B cell (primary cell): Measurements from ENCODE around the gene TGFA. TPM values are rescaled to one million over a fixed set of nuclear protein-coding genes. Genes with fewer than 3 reads are reported as not detected.

Experiments
- ATAC-seq: fragments of 200-7000 bp; cut with Tn5 transposase; one replicate; pipeline ENCODE4 v1.10.0; 2021; ENCODE audit warnings: low read depth, mild to moderate bottlenecking, moderate number of reproducible peaks, moderate library complexity
- CTCF ChIA-PET: fragments of 350-600 bp; sonication (Branson Sonifier 250); formaldehyde crosslinking; loops from one replicate; lab custom pipeline; 2021; ENCODE audit warnings: antibody characterized with exemption, inconsistent platforms; lab: Charles Lee
- POLR2A ChIA-PET: fragments of 350-600 bp; sonication (Branson Sonifier 250); formaldehyde crosslinking; loops from one replicate; lab custom pipeline; 2021; ENCODE audit warnings: antibody characterized with exemption; lab: Charles Lee
- DNase-seq: peaks from one replicate; pipeline ENCODE4 v3.0.0; 2013
- H2AFZ ChIP-seq: 2 replicates; pipeline ENCODE4 v1.6.1; 2012; ENCODE audit warnings: mild to moderate bottlenecking, low read depth, low read length; ENCODE audit not compliant: insufficient read depth, poor library complexity, severe bottlenecking
- H3K27ac ChIP-seq, 2 donors: 1 replicate in 1 of 2; 2 replicates in 1 of 2; pipeline ENCODE4 v1.5.1; 2012 to 2013; ENCODE audit warnings: low read length in 2 of 2, mild to moderate bottlenecking in 2 of 2, moderate library complexity in 1 of 2
- H3K27me3 ChIP-seq, 4 experiments: fragments of 200-600 bp in 1 of 4; sonication (generic) in 1 of 4; replicated peaks in 1 of 4; 1 replicate in 2 of 4; 2 replicates in 2 of 4; pipeline versions ENCODE4 v1.6.1 to v1.7.0; 2013 to 2016; ENCODE audit warnings: low read length in 3 of 4, mild to moderate bottlenecking in 2 of 4, mixed read lengths in 1 of 4, moderate library complexity in 1 of 4; ENCODE audit not compliant: insufficient read depth in 4 of 4, control insufficient read depth in 3 of 4; ENCODE audit errors: control extremely low read depth in 1 of 4
- H3K36me3 ChIP-seq, 2 experiments: replicated peaks in 1 of 2; 1 replicate in 1 of 2; 2 replicates in 1 of 2; pipeline versions ENCODE4 v1.6.1 to v1.7.1; 2013; ENCODE audit warnings: low read length in 1 of 2; ENCODE audit not compliant: insufficient read depth in 2 of 2, control insufficient read depth in 1 of 2; ENCODE audit errors: control extremely low read depth in 1 of 2, extremely low read depth in 1 of 2
- H3K4me1 ChIP-seq, 2 donors: fragments of 200-600 bp in 1 of 2; sonication (generic) in 1 of 2; 1 replicate in 1 of 2; 2 replicates in 1 of 2; pipeline versions ENCODE4 v1.5.1 to v1.6.1; 2013 to 2017; ENCODE audit warnings: low read length in 2 of 2; ENCODE audit not compliant: control insufficient read depth in 2 of 2, insufficient read depth in 2 of 2
- H3K4me2 ChIP-seq: replicated peaks from 2 replicates; pipeline ENCODE3; 2012; ENCODE audit warnings: mild to moderate bottlenecking, low read depth, low read length; ENCODE audit not compliant: poor library complexity, severe bottlenecking
- H3K4me3 ChIP-seq, 5 experiments: fragments of 200-600 bp in 1 of 5; sonication (generic) in 1 of 5; 1 replicate in 3 of 5; 2 replicates in 2 of 5; pipeline versions ENCODE4 v1.5.1 to v1.7.0; 2011 to 2016; ENCODE audit warnings: low read length in 4 of 5, mild to moderate bottlenecking in 4 of 5, low read depth in 2 of 5, control low read depth in 1 of 5, moderate library complexity in 1 of 5; ENCODE audit not compliant: insufficient read depth in 1 of 5; ENCODE audit errors: control extremely low read depth in 1 of 5, extremely low read depth in 1 of 5
- H3K79me2 ChIP-seq: fragments of 200-600 bp; sonication (generic); one replicate; pipeline ENCODE4 v1.6.0; 2016; ENCODE audit warnings: low read length; ENCODE audit not compliant: control insufficient read depth, insufficient read depth
- H3K9ac ChIP-seq: fragments of 200-600 bp; sonication (generic); 2 replicates; pipeline ENCODE4 v1.6.1; 2017; ENCODE audit warnings: mild to moderate bottlenecking, low read length, moderate library complexity
- H3K9me3 ChIP-seq, 3 donors: one replicate each; pipeline versions ENCODE4 v1.6.1 to v1.7.1; 2013; ENCODE audit warnings: low read length in 2 of 3; ENCODE audit not compliant: control insufficient read depth in 2 of 3, insufficient read depth in 1 of 3; ENCODE audit errors: control extremely low read depth in 1 of 3
- H4K20me1 ChIP-seq: 2 replicates; pipeline ENCODE4 v1.6.0; 2012; ENCODE audit warnings: mild to moderate bottlenecking, low read length; ENCODE audit not compliant: insufficient read depth, control insufficient read depth, poor library complexity, severe bottlenecking
- H3K27ac Mint-ChIP-seq: one replicate; pipeline ENCODE4 v1.8.0; 2021; ENCODE audit warnings: mixed read lengths
- H3K27me3 Mint-ChIP-seq: one replicate; pipeline ENCODE4 v1.8.0; 2021; ENCODE audit warnings: mixed read lengths
- H3K4me1 Mint-ChIP-seq: one replicate; pipeline ENCODE4 v1.8.0; 2021; ENCODE audit warnings: mixed read lengths
- H3K4me3 Mint-ChIP-seq: one replicate; pipeline ENCODE4 v1.8.0; 2021; ENCODE audit warnings: mixed read lengths
- H3K9me3 Mint-ChIP-seq: one replicate; pipeline ENCODE4 v1.8.0; 2022; ENCODE audit warnings: mixed read lengths; ENCODE audit not compliant: insufficient read depth
- EZH2 ChIP-seq: IDR thresholded peaks from 2 replicates; pipeline ENCODE4 v1.6.1; 2012; ENCODE audit warnings: borderline replicate concordance, low read depth, mild to moderate bottlenecking, moderate library complexity, low read length; ENCODE audit not compliant: insufficient read depth, poor library complexity, severe bottlenecking
- WGBS: methylation state at CpG from one replicate; pipeline ENCODE4 v1.1.5; 2013; ENCODE audit warnings: missing lambda C conversion rate; ENCODE audit not compliant: insufficient coverage; 5-methylcytosine and 5-hydroxymethylcytosine counted together
- intact Hi-C: fragments of 100-400 bp; cut with micrococcal nuclease; formaldehyde crosslinking; loops from one replicate; pipeline ENCODE4 v1.10.0; 2022
- polyA plus RNA-seq: library from polyadenylated mRNA; depleted of rRNA; stranded (reverse); fragments of >200 nt; gene quantifications from 2 replicates; pipeline ENCODE4 v1.2.3, GENCODE V29; 2012
- total RNA-seq, 2 donors: library from RNA; stranded (reverse); fragments of 120-200 nt in 1 of 2; gene quantifications; 1 replicate in 1 of 2; 2 replicates in 1 of 2; pipeline versions ENCODE4 v1.2.3 to v1.2.4, GENCODE V29; 2013 to 2022
- TF ChIP-seq, protein P1 (sequence below): fragments of 200-600 bp; IDR thresholded peaks from one replicate; pipeline ENCODE4 v1.8.0; 2022; ENCODE audit warnings: antibody characterized with exemption, mild to moderate bottlenecking

Gene TGFA
- total and polyA plus RNA-seq, 2 donors (not counting 1 experiment from before 2014, with no cell fraction given) = 0.04 TPM; not detected in 1

DNA sequence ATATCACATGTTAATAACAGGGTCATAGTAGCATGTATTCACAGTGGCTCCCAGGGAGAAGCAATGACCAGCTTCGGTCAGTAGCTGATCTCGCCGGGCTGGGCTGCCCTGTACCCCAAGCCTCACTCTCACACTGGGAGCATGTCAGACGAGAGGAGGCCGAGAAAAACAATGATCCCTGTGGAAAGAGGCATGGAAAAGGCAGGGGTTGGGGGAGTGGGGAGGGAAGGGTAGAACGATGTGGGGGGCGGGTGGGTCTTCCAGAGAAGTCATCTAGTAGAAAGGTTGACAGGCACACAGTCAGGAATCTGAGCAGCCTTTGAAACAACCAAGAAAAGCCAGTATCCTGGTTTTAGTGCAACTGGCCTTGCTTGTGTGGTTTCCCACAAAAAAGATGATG is 25.4 kb downstream of the TGFA start:
- Mint-ChIP-seq H3K27ac (no peak overlapping the region), H3K27me3 (peaks cover 7% of the 10 kb centered on the region), H3K4me1 (peaks cover 10% of the 10 kb centered on the region), H3K9me3 (no peaks in the 10 kb centered on the region), H3K4me3 (no peak overlapping the region)
- no peak overlapping the region for H2AFZ ChIP-seq
- H3K79me2 ChIP-seq = no peaks in the 10 kb centered on the region
- no peak overlapping the region for H3K27ac ChIP-seq
- ChIA-PET CTCF (no interaction called here), POLR2A (no interaction called here)
- H3K9me3 ChIP-seq = peaks cover 0 to 6% (median 0%) of the 10 kb centered on the region in 3 donors
- H3K4me1 ChIP-seq = no peaks in the 10 kb centered on the region
- intact Hi-C loops = no loop called here
- TF ChIP-seq, protein P1, sequence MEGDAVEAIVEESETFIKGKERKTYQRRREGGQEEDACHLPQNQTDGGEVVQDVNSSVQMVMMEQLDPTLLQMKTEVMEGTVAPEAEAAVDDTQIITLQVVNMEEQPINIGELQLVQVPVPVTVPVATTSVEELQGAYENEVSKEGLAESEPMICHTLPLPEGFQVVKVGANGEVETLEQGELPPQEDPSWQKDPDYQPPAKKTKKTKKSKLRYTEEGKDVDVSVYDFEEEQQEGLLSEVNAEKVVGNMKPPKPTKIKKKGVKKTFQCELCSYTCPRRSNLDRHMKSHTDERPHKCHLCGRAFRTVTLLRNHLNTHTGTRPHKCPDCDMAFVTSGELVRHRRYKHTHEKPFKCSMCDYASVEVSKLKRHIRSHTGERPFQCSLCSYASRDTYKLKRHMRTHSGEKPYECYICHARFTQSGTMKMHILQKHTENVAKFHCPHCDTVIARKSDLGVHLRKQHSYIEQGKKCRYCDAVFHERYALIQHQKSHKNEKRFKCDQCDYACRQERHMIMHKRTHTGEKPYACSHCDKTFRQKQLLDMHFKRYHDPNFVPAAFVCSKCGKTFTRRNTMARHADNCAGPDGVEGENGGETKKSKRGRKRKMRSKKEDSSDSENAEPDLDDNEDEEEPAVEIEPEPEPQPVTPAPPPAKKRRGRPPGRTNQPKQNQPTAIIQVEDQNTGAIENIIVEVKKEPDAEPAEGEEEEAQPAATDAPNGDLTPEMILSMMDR = no peak
- no peak for TF ChIP-seq EZH2
- 81% methylated on average over 7 of the region's 7 CpGs for WGBS
- ATAC-seq = no peak
- H3K36me3 ChIP-seq = no peaks in the 10 kb centered on the region
- H3K4me2 ChIP-seq = no peak overlapping the region
- no peaks in the 10 kb centered on the region for H3K27me3 ChIP-seq
- DNase-seq = no peak
- no peaks in the 10 kb centered on the region for H4K20me1 ChIP-seq
- no peak overlapping the region for H3K4me3 ChIP-seq
- no peak overlapping the region for H3K9ac ChIP-seq

GRCh38 chr2:70527447-70528080 is 26.1 kb downstream of the TGFA start:
- Histone ChIP-seq H3K27me3 (no peaks in the 10 kb centered on the region), H3K4me2 (no peak overlapping the region), H3K9me3 (peaks cover 0 to 6% (median 0%) of the 10 kb centered on the region in 3 donors), H3K27ac (no peak overlapping the region), H4K20me1 (no peaks in the 10 kb centered on the region), H2AFZ (no peak overlapping the region), H3K36me3 (no peaks in the 10 kb centered on the region), H3K4me1 (no peaks in the 10 kb centered on the region), H3K9ac (no peak overlapping the region), H3K79me2 (no peaks in the 10 kb centered on the region), H3K4me3 (no peak overlapping the region)
- ChIA-PET POLR2A (no interaction called here), CTCF (no interaction called here)
- no peaks in the 10 kb centered on the region for H3K9me3 Mint-ChIP-seq
- ATAC-seq (no peak), DNase-seq (no peak)
- intact Hi-C loops = no loop called here
- TF ChIP-seq, protein P1 = no peak
- TF ChIP-seq EZH2 = no peak
- H3K27me3 Mint-ChIP-seq = peaks cover 7% of the 10 kb centered on the region
- no peak overlapping the region for H3K27ac Mint-ChIP-seq
- 79% methylated on average over 3 of the region's 4 CpGs for WGBS
- H3K4me1 Mint-ChIP-seq = peaks cover 10% of the 10 kb centered on the region
- H3K4me3 Mint-ChIP-seq = no peak overlapping the region
